NT2/D1 (cell line): ENCODE results near the gene RAPGEF6.

Experiments used
- SUZ12 ChIP-seq: IDR thresholded peaks from 2 replicates; pipeline ENCODE4 v1.6.1; 2011; ENCODE audit not compliant: insufficient read length, insufficient read depth; ENCODE audit errors: extremely low read depth
- ZNF274 ChIP-seq: IDR thresholded peaks from 2 replicates; pipeline ENCODE4 v1.6.1; 2011; ENCODE audit warnings: mild to moderate bottlenecking, low read depth, low read length

DNA sequence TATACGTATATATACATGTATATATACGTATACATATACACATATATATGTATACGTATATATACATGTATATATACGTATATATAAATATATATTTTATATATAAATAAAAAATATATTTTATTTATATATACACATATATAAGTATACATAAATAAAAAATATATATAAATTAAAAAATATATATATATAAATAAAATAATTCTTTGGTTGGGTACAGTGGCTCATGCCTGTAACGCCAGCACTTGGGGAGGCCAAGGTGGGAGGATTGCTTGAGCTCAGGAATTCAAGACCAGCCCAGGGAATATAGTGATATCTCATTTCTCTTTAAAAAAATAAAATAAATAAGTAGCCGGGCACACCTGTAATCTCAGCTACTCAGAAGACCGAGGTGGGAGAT is 216.2 kb downstream of the RAPGEF6 start:
- TF ChIP-seq ZNF274 = no peak
- TF ChIP-seq SUZ12 = no peak
